NCI-H1092 treated with DMSO at 0.1 percent for 48 hours (cell line): ENCODE measurements around the gene ZNF346.
A peak's percentile ranks its signal among the peaks of the same experiment; 100 is the strongest.
"Not testable (repeated sequence)": the region's sequence is repeated elsewhere in the genome, so short reads cannot be mapped to it uniquely, and the experiment has no call there.

Experiments
- DNase-seq: peaks from one replicate; lab custom pipeline; 2025; lab: John Stamatoyannopoulos, UW

ZNF346 gene, protein sequence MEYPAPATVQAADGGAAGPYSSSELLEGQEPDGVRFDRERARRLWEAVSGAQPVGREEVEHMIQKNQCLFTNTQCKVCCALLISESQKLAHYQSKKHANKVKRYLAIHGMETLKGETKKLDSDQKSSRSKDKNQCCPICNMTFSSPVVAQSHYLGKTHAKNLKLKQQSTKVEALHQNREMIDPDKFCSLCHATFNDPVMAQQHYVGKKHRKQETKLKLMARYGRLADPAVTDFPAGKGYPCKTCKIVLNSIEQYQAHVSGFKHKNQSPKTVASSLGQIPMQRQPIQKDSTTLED

DNA sequence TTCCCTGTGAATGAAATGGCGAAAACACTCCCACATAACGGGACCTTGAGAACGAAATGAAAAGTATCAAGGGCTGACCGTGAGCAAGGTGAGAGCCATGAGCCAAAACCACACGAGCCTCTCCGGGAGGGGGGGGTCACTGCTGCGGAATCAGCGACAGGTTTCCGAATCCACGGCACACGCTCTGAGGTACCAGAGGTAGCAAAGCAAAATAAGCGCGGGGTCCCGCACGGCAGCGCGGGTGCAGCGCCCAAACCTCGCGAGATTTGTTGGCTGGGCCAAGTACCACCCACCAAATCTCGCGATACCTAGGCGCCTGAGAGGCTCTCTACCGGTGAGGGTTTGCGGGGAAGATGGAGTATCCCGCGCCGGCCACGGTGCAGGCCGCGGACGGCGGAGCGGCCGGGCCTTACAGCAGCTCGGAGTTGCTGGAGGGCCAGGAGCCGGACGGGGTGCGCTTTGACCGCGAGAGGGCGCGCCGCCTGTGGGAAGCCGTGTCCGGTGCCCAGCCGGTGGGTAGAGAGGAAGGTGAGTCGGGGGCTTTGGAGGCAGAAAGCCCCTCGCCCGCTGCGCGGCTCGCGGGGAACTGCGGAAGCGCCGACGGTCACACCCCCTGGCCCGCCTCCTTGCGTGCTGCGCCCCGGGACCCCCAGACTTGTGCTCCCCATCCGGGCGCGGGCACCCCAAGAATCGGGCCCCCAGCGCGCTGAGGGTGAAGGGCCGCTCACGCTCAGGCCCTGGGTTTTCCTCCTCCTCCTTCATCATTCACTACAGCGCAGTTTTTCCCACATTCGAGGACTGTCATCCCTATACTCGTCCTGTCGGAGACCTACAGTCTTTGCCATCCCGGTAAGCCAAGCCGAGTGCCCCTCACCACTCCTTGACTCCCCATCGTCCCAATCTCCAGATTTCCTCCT lies at the start of gene ZNF346:
Gene ZNF346, plus strand, starts transcription at position 311 of the 917 bp plus-strand sequence. Its CDS starts 43 bp downstream, at position 354.
- peak; percentile 87 for DNase-seq

GRCh38 chr5:176979669-176980068 lies 42.8 kb upstream of the ZNF346 start:
- no peak for DNase-seq

- no peak for DNase-seq
These were observed 41.7 kb upstream of the ZNF346 start for GRCh38 chr5:176980818-176981217.

- DNase-seq, result not testable (repeated sequence)
These were observed 39.4 kb upstream of the ZNF346 start for GRCh38 chr5:176983112-176983511.

GRCh38 chr5:176983593-176983992 lies 38.9 kb upstream of the ZNF346 start:
- not testable (repeated sequence) for DNase-seq

GRCh38 chr5:176984176-176984575 lies 38.3 kb upstream of the ZNF346 start:
- not testable (repeated sequence) for DNase-seq

DNA sequence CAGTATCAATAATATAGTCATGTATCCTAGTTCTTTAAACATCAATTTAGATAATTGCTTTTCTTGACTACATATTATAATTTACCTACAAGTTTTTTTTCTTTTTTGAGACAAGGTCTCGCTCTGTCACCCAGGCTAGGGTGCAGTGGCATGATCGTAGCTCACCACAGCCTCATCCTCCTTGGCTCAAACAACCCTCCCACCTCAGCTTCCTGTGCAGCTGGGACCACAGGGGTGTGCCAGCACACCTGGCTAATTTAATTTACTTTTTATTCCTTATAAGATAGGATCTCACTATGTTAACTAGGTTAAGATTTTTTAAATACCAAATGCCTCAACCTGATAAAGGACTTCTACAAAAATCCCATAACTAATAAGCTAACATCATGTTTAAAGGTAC lies 37.0 kb upstream of the ZNF346 start:
- no peak for DNase-seq

DNA sequence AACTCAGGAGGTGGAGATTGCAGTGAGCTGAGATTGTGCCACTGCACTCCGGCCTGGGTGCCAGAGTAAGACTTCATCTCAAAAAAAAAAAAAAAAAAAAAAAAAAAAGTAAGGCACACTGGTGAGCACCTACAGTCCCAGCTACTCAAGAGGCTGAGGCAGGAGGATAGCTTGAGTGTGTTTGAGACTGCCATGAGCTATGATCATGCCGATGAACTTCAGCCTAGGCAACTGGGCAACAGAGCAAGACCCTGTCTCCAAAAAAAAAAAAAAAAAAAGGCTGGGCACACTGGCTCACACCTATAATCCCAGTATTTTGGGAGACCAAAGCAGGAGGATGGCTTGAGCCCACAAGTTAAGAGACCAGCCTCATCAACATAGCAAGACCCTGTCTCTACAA lies 36.2 kb upstream of the ZNF346 start:
- DNase-seq, result no peak

- DNase-seq, result no peak
These were observed 34.9 kb upstream of the ZNF346 start for GRCh38 chr5:176987583-176987982.

GRCh38 chr5:176993081-176993480 lies 29.4 kb upstream of the ZNF346 start:
- DNase-seq, result not testable (repeated sequence)

- no peak for DNase-seq
These were observed 27.9 kb upstream of the ZNF346 start for GRCh38 chr5:176994460-176995121.

GRCh38 chr5:176995122-176995490 lies 27.4 kb upstream of the ZNF346 start:
- DNase-seq, result no peak

GRCh38 chr5:176995896-176996767 lies 26.4 kb upstream of the ZNF346 start:
- no peak for DNase-seq

DNA sequence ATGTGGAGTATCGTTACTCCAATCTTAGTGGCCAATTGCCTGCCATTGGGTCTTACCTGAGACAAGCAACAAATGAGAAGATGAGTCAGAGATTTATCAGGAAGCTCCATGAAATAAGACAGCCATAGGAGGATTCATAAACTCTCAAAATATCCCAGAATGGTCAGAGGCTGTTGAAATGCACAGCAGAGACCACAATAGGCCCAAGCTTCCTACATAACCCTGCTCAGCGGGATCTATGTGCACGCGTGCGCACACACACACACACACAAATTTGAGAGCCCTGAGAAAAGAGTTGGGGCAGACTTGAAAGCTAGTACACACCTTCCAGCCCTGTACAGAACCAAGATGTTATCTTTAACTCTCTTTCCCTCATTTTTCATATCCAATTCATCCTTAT lies 25.7 kb upstream of the ZNF346 start:
- DNase-seq, result no peak

DNA sequence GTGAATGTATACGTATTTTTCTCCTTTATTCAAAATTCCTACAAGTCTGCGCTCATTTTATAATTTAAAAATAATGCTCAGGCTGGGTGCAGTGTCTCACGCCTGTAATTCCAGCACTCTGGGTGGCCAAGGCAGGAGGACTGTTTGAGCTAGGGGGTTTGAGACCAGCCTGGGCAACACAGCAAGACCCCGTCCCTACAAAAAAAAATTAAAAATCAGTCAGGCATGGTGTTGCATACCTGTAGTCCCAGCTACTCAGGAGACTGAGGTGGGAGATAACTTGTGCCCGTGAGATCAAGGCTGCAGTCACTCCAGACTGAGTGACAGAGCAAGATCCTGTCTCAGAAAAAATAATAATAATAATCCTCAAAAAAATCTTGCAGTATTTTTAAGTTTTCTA lies 23.7 kb upstream of the ZNF346 start:
- no peak for DNase-seq

GRCh38 chr5:176999526-176999925 lies 23.0 kb upstream of the ZNF346 start:
- not testable (repeated sequence) for DNase-seq

GRCh38 chr5:177003649-177004048 lies 18.8 kb upstream of the ZNF346 start:
- no peak for DNase-seq

DNA sequence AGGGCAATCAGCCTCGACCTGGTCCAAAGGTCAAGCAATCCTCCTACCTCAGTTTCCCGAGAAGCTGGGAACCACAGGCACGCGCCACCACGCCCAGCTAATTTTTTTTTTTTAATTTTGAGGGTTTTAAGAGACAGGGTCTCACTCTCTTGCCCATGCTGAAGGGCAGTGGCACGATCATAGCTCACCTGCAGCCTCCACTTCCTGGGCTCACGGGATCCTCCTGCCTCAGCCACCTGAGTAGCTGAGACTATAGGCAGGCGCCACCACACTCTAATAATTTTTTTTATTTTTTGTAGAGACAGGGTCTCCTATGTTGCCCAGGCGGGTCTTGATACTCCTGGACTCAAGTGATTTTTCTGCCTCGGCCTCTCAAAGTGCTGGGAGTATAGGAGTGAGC lies 17.5 kb upstream of the ZNF346 start:
- no peak for DNase-seq

GRCh38 chr5:177005619-177006264 lies 16.8 kb upstream of the ZNF346 start:
- no peak for DNase-seq

DNA sequence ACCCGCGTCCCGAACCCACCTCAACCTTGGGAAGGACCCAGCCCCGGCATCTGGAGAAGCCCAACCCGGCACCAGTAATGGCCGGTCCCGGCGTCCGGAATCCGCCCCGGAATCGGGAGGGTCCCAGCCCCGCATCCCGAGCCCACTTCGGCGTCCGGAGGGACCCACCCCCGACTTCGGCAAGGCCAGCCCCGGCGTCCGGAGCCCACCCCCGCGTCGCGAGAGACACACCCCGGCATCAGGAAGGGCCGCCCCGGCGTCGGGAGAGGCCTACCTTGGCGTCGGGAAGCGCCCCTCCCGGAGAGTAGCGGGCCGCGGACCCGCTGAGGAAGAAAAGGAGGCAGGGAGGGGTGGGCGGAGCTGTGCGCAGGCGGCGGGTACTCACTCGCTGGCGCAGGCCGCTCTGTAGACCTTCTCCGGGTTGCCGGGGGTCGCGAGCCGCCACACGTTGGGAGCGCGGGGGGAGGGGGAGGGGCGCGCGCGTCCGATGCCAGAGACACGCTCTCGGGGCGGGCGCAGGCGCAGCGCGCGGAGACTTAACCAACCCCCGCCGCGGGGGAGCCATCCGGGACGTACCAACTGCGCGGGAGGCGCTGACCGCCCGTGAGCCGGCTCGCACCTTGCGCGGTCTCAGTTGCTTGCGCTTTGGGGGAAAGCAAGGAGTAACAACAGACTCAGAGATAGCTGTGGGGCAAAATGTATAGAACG lies 16.1 kb upstream of the ZNF346 start, which contains the start of gene UIMC1:
Gene UIMC1, minus strand, starts transcription at position 515 of the 708 bp plus-strand sequence. CDS start 24,164 bp downstream, outside the sequence.
- peak; percentile 85 for DNase-seq
